ENCODE results near the gene OR4D9.

The OR4D9 gene

GRCh38 chr11:59550842-59551658, 39.7 kb downstream of the OR4D9 start:
- peak; percentile 80 for DNase-seq

GRCh38 chr11:59551659-59552521, 40.6 kb downstream of the OR4D9 start:
- DNase-seq: no peak

DNA sequence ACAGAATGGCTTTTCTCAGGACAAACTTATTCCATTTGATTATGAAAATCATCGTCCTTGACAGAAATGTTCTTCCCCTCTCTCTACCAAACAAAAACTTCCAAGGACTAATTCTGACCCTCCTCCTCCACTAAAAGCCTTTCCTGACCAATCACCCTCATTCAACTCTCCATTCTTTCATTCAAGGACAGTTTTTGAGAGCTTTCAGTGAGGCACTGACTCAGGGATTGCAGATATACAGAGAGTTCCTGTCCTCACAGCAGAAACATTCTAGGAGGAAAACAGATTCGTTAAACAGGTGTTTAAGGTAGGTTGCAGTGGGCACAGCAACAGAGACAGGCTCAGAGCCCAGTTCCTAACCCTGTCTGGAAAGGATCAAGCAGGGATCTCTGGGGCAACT, 41.5 kb downstream of the OR4D9 start:
- DNase-seq: no peak

- DNase-seq: no peak
These were observed 42.0 kb downstream of the OR4D9 start for GRCh38 chr11:59553323-59553722.

DNA sequence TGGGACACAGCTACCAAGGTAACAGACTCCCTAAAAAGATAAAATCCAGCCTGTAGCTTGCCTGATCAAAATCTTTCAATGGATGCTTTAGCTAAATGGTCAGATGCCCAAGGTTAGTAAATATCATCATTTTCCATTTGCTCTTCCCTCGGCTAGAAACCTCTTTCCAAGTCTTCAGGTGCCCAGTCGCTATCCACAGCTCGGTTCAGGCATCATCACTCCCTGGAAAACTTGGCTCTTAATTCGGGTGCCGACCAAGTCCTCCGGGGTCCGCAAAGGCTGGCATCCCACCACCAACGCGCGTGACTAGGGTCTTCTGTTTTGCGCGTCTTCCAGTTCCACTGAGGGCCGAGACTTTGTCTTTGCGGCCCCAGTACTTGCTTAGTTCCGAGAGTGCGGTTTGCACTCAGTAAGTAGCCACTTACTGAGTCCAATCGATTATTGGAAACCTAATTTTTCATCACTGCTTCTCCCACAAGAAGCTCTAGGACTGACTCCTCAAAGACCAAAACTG, 44.3 kb downstream of the OR4D9 start:
- no peak for DNase-seq

GRCh38 chr11:59556115-59556916, 45.0 kb downstream of the OR4D9 start:
- peak; percentile 60 for DNase-seq

GRCh38 chr11:59556917-59557348, 45.6 kb downstream of the OR4D9 start:
- DNase-seq: no peak

DNA sequence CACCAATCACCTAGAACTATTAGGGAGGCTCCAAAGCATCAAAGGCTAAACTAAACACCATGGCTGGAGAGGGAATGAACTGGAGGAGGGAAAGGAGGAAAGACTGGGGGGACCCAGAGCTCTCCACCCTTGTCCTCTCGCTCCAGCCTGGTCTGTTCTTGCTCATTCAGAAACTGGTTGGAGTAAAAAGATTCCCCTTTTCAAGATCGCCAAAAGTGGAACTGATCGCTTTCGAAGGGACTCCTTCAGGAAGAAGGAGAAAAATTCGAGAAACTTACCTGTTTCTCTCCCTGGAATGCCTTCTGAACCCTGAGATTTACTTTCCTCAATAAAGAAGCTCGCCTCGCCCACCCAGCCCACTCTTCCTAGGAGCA, 46.9 kb downstream of the OR4D9 start:
- no peak for DNase-seq

- DNase-seq: no peak
These were observed 48.5 kb downstream of the OR4D9 start for GRCh38 chr11:59559886-59560285.

GRCh38 chr11:59560290-59560701, 49.0 kb downstream of the OR4D9 start:
- no peak for DNase-seq

GRCh38 chr11:59560702-59561473, 49.5 kb downstream of the OR4D9 start:
- peak; percentile 80 for DNase-seq

DNA sequence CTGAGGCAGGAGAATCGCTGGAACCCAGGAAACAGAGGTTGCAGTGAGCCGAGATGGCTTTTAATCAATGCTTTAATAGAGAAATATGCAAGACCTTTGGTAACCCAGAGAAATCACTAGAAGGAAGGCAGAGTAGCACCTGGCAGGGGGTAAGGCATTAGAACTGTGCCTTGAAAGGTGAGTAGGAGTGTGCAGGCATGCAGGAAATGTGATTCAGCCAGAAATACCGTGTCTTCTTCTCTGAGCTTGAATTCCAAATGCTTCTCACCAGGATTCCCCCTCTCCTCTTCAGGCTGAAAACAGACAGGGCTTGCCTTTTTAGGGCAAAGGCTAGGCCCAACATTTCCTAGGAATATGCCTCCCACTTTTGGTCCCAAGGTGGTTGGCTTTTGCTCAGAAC, 51.0 kb downstream of the OR4D9 start:
- no peak for DNase-seq

Data from activated T-cell treated with anti-CD3 and anti-CD28 coated beads, Interleukin-2, amount 50 U/mL, for 1 hour (primary cell).